HG03442 (cell line): ENCODE measurements around the gene NPTX1.

Source experiments
- ATAC-seq: cut with Tn5 transposase; IDR thresholded peaks from one replicate; pipeline ENCODE4 v1.9.1; 2021; ENCODE audit warnings: mild to moderate bottlenecking, moderate library complexity; ENCODE audit not compliant: unreplicated experiment

Gene NPTX1

DNA sequence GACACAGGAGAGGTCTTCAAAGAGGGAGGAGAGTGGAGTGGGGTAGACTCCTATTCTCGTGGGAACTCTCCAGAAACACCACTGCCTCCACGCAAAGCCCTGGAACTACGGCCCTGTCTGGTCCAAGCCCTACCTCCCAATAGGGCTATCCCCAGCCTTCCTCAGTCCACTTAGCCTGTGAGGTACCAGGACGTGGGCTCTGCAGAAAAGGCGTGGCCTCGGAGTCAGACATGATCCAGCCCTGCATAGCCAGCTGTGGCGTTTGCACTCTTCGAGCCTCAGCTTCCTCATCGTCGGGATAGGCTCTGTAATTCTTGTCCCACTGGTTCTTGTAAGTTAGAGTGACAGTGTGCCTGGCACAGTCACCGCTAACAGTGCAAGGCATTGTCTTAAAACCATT is 47.6 kb downstream of the NPTX1 start:
- no peak for ATAC-seq

GRCh38 chr17:80428363-80428762 is 48.0 kb downstream of the NPTX1 start:
- no peak for ATAC-seq

- ATAC-seq: no peak
Observed at GRCh38 chr17:80427366-80428282, 48.8 kb downstream of the NPTX1 start.

DNA sequence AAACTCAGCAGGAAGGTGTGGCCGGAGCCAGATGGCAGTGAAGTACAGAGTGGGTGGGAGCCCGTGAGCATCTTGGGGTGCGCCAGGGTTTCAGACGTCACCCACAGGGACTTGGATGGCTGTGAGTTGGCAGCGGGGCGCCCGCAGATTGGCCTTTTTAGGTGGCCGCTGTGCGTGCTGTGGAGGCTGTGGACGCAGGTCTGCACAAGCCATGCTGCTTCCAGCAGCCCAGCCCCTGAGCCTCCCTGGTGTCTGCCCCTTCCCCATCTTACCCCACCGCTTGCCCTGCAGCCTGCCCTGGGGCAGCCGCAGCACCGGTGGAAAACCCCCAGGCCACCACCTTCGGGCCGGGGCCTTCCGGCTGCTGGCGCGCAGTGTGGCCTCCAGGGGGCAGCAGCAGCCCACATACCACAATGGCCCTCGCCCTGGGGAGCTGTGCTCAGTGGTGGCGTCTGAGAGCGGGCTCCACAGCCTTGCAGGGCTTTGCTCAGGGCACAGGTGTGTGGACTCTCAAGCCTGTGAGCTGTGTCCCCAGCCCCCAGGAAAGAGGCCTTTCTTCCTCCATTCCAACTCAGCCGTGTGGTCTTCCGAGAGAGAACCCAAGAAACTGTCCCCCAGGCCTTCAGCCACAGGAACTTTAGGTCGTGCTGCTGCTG is 49.6 kb downstream of the NPTX1 start:
- ATAC-seq: no peak

GRCh38 chr17:80425835-80426426 is 50.5 kb downstream of the NPTX1 start:
- no peak for ATAC-seq

DNA sequence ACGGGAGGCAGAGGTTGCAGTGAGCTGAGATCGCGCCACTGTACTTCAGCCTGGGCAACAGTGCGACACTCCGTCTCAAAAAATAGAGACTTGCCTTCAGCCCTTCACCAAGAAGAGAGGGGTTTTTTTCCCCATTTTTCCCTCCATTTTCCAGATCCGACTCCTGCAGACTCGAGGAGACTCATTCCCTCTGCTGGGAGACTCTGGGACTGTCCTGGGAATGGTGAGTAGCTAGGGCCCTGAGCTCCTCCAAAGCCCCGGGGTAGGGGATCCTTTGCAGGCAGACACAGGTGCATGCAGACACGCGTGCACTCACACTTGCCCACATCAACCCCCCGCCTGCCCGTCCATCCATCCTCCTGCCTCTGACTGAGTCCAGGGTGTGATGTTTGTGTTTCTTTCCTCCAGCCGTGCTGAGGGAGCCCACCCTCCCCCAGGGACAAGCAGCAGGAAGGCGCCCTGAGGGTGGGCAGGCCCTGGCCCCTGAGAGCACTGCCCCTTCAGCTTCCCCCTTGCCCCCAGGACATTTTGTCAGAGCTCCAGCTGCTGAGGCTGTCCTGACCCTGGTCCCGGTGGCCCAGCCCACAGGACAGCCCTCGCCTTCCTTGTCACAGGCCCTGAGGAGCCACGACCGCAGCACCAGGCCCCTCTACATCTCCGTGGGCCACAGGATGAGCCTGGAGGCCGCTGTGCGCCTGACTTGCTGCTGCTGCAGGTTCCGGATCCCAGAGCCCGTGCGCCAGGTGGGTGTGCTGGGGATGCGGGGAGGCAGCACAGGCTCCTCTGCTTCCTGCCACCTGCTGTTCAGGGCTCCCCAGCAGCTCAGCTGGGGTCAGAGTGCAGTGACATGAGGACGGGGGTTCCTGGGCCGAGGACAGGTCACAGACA is 51.3 kb downstream of the NPTX1 start:
- ATAC-seq: no peak

- ATAC-seq: no peak
Observed at GRCh38 chr17:80424261-80424660, 52.1 kb downstream of the NPTX1 start.

DNA sequence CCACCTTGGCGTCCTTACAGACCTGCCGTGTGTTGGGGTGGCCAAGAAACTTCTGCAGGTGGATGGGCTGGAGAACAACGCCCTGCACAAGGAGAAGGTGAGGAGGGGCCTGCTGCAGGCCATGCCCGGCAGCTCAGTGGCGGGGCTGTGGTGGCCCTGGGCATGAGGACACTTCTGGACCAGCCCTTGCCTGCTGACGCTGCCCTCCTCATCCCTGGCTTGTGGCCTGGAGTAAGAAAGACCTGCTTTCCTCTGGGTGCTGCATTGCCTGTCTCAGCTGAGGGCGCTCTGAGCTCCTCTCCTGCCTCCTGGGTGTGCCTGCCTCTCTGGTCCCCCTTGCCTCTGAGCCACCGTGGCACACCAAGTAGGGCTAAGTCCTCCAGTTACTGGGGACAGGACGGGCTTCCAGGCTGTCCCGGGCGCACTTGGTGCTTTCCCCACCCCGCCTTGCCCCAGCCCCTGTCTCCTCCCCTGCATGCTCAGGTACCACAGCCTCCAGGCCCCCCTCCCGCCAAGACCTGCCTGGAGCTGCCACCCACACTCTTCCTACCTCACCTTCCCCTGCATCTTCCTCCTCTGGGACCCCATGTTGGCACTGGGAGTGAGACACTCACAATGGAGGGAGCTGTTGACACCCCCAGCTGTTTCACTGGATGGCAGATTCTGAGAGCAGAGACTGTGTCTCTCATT is 52.7 kb downstream of the NPTX1 start:
- ATAC-seq: no peak

- no peak for ATAC-seq
Observed at GRCh38 chr17:80422981-80423380, 53.4 kb downstream of the NPTX1 start.

GRCh38 chr17:80422276-80422675 is 54.1 kb downstream of the NPTX1 start:
- ATAC-seq: no peak

GRCh38 chr17:80421381-80422090 is 54.9 kb downstream of the NPTX1 start:
- no peak for ATAC-seq

DNA sequence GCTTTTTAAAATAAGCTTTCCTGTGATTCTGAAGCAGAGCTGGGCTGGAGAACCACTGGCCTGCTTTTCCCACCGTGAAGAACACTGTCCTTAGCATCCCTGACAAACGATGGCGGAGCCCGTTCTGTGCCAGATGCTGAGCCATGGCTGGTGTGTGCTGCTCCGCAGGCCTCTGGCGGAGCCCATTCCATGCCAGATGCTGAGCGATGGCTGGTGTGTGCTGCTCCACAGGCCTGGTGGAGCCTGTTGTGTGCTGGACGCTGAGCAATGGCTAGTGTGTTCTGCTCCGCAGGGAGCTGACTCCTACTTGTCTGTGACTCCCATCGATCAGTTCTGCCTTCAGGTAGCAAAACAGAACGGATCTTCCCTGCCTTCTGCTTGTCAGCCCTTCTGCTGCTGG is 57.2 kb downstream of the NPTX1 start:
- ATAC-seq: no peak

DNA sequence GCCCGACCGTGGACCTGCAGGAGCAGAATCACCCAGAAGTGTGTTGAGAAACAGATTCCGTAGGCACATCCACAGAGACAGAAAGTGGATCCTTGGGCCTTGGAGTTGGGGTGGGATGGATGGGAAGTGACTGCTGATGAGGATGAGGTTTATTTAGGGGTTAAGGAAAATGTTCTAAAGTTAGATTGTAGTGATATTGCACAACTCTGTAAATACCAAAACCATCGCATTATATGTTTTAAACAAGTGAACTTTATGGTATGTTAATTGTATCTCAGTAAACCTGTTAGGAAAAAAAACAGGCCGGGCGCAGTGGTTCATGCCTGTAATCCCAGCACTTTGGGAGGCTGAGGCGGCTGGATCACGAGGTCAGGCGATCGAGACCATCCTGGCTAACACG is 57.8 kb downstream of the NPTX1 start:
- no peak for ATAC-seq
